ENCODE results near the gene SOX1.

The SOX1 gene

DNA sequence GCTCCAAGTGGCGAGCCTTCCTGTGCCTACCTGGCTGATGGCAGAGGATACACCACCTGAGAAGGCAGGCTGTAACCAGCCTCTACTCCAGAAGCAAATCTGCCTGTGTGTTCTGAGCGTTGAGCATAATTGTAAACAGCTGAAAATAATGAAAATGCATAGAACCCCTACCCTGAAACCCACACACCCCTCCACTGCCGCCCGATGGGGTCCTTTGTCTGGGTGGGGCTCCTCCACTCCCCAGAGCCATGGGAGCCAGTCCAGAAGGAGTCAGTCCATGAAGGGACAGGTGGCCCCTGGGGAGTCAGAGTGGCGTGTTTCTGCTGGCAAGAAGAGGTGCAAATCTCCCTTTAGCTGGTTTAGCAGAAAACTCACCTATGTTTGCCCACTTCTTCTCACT lies 8.0 kb upstream of the SOX1 start:
- DNase-seq (ENCODE audit: low read depth) = no peak

DNA sequence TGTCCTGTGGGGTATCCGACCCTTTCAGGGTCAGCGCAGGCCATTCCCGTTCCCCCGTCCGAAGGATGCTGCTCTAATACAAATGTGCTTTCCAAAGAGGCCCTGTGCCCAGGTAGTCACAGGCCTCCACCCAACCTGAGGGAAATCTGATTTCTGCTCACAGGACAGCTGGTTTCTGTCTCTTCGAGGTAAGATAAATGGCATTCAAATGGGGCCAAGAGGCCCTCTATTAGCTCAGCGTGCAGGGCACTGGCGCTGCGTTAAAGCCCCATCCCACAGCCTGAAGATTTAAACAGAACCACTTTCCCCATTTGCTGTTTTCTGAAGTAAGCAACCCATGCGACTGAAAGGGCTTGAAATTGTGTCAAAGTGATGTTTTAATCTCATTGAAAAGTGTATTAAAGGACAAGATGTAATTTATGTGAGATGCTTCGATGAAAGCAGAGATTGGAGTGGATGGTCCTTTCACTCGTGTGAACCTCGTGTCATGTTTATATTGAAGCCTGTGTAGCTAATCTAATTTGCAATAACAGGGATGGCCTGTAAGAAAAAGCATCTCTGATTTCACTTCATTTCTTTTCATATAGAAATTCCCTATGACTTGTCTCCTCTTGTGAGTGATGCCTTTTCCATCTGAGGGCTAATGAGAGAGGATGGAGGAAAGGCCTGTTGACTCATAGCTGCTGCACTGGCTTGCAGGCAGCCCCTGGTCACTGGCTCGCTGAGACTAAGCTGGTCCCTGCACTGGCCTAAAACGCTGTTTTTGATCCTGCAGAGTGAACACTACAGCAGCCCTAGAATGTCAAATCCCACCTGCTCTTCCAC lies 7.3 kb upstream of the SOX1 start:
- no peak for DNase-seq (ENCODE audit: low read depth)

GRCh38 chr13:112060282-112060830 lies 6.6 kb upstream of the SOX1 start:
- no peak for DNase-seq (ENCODE audit: low read depth)

- no peak for DNase-seq (ENCODE audit: low read depth)
These were observed 6.0 kb upstream of the SOX1 start for GRCh38 chr13:112060899-112061366.

DNA sequence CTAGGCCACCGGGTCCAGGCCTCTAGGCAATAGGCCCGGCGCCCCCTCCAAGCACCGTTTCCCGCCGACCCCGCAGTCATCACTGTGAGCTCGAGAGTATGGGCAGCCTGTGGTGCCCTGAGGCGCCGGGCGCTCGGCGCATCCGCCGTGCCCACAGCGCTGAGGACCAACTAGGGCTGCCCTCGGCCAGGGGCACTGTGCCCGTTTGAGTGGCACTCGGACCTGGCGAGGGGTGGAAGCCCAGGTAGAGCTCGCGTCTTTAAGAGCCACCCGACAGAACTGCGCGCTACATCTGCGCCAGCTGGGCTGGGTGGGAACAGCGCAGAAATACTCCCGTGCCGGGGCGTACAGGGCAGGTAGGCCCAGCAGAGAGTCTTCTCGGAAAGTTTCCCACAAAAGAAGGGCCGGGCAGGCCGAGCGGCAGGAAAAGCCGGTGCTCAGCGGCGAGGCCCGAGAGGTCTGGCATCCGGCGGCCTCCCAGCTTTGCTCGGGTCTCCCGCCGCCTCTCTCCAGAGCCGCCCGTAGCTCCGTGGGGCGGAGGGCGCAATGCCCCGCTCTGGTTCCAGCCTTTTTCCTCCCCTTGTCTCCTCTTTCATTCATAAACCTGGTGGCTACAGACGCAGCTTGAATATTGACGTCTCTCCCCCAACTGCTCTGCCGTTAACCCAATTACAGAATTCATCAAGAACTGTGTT lies 5.4 kb upstream of the SOX1 start:
- DNase-seq (ENCODE audit: low read depth) = no peak

GRCh38 chr13:112062072-112062567 lies 4.8 kb upstream of the SOX1 start:
- no peak for DNase-seq (ENCODE audit: low read depth)

DNA sequence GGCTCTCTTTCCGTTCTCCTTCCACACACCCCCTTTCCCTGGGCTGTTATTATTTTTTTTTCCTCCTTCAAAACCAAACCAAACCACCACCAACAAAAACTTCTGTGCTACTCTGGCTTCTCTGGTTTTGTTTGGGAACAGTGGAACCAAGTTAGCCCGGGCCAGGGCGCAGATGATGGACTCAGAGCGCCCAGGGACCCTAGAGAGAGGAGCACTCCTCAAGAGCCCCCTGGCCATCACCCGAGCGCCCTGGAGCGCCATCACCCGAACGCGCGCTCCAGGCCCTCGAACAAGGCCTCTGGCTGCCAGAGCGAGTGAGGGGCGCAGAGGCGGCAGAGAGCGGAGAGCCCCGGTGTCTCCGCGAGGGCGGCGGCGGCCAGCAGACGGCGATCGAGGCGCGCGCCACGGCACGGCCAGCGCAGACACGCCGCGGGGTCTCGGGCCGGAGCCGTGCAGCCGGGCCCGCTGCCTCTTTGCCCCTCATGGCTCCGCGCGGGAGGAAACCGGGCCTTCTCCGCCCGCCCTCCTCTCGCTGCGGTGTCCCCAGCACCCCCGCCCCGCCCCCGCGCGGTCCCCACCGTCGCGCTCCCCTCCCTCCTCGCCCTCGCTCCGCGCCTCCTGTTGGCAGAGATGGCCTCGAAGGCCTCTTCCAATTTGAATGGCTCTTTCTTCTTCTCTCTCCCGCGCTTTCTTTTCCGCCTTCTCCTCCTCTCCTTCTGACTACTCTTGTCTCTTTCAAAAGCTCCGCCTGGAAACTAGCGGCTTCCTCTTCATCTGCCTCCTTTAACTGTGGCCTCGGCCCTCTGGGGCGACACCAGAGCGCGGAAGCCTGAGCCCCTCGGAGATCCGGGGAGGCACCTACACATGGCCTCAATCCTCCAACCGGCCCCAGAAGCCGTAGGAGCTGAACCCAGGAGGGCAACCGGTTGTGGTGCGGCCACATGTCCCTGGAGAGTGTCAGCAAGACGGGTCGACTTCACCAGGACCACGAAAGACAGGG lies 4.1 kb upstream of the SOX1 start:
- no peak for DNase-seq (ENCODE audit: low read depth)

DNA sequence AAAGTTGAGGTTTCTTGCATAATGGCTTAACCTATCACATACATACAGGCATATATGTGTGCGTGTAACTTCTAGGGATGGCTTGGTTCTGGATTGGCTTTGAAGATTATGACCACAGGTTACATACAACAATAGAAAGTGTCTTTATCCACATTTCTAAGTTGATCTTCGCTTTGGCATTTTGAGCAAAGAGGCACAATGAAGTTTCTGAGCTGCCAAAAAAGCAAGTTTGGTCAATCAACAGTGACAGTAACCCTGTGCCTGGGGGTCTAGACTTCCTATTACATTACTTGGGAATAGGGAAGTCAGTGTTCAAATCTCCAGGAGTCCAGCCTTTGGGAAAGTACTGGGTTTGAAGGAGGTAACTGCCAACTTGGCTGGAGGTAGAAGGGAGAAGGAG lies 3.1 kb upstream of the SOX1 start:
- DNase-seq (ENCODE audit: low read depth) = no peak

DNA sequence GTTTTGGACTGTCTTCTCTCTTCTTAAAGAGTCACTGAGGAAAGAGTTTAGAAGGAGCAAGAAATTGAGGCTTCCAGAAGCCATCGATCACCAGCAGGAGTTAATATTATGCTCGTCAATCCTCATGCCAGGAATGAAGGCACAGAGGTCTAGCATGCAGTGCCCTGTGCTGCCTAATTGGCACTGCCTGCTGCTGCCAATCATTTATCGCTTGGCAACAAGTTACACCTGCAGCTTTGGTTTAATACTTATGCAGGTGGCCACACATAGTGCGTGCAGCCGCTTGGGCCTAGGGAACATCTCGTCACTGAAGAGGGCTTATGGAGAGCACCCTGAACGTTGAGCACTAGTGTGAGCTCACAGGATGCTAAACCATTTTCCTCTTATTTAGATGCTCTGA lies 2.7 kb upstream of the SOX1 start:
- no peak for DNase-seq (ENCODE audit: low read depth)

GRCh38 chr13:112065521-112065866 lies 1.5 kb upstream of the SOX1 start:
- DNase-seq (ENCODE audit: low read depth) = no peak

DNA sequence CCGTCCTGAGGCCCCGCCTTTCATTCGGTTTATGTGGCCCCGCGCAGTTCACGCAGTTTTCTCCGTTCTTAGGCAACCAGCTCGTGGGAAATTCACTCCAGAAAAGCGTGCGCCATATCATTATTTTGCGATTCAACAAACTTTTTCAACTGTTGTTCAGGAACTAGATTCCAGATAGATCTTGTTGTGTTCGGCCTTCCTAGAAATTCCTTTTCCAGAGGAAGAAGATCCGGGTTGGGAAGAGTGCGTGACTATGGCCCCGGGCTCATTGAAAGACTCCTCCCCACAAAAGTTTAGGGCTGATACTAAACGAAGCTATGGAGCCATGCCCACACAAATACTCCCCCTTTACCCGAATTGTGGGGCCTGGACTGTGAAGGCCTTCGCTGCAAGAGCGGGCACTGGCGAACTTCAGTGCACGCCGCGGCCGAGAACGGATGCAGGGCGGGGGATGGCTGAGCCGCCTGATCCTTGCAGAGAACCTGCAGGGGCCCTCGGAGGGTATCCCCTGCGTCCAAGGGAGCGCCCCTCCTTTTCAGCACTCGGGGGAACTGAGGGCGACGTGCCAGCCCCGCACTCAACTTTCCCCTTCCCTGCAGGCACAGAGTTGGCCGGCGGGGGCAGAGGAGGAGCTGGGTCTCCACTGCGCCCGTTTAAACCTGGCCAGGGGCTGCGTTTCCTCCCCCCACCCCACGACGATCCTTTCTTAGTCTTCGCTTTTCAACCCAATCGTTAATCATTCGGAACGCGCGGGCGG lies 904 bp upstream of the SOX1 start:
- no peak for DNase-seq (ENCODE audit: low read depth)

DNA sequence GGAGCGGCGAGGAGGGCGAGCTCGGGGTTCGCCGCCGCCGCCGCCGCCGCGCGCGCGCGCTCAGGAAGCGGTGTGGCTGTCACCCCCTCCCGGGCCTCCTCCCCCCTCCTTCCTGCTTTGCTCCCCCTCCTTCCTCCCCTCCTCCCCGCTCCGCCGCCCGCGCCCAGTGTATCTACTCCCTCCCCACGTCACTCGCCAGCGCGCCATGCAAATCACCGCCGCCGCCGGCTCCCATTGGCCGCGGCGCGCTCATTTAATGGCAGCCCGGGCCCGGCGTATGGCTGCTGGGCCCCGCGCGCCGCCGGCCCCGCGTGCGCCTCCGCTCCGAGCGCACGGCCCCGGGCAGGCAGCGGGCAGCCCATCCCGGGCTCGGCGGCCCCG lies 335 bp upstream of the SOX1 start:
- peak; percentile 33 for DNase-seq (ENCODE audit: low read depth)

GRCh38 chr13:112067871-112068539 lies 1.1 kb downstream of the SOX1 start:
- no peak for DNase-seq (ENCODE audit: low read depth)

DNA sequence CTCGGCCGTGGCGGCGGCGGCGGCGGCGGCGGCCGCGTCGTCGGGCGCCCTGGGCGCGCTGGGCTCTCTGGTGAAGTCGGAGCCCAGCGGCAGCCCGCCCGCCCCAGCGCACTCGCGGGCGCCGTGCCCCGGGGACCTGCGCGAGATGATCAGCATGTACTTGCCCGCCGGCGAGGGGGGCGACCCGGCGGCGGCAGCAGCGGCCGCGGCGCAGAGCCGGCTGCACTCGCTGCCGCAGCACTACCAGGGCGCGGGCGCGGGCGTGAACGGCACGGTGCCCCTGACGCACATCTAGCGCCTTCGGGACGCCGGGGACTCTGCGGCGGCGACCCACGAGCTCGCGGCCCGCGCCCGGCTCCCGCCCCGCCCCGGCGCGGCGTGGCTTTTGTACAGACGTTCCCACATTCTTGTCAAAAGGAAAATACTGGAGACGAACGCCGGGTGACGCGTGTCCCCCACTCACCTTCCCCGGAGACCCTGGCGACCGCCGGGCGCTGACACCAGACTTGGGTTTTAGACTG lies 1.7 kb downstream of the SOX1 start:
- DNase-seq (ENCODE audit: low read depth) = no peak

- no peak for DNase-seq (ENCODE audit: low read depth)
These were observed 2.3 kb downstream of the SOX1 start for GRCh38 chr13:112069061-112069844.

- no peak for DNase-seq (ENCODE audit: low read depth)
These were observed 2.9 kb downstream of the SOX1 start for GRCh38 chr13:112069845-112070251.

DNA sequence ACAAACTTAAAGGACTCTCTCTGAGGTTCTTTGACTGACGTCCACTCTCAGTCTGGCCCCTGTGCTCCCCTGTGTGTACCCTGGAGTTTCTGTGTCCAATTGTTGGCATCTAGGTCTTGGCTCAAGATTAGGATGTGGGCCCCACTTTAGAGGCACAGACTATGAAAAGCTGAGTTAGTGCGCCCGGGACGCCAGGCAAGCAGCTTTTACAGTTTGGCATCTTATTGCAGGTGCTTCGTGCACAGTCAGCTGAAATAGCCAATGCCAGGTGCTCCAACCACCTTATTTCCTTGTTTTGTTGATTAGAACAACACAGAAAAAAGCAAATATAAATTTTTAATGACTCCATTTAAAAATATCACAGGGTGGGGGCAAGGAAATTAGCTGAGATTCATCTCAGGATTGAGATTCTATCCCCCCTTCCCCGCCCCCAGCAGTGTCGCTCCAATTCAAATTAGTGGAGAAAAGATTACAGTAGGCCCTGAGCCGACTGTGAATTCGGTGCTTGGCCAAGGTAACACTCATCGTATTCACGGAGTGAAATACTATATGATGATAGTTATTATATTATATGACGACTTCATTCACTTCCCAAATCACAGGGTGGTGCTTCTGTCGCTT lies 4.3 kb downstream of the SOX1 start:
- no peak for DNase-seq (ENCODE audit: low read depth)

DNA sequence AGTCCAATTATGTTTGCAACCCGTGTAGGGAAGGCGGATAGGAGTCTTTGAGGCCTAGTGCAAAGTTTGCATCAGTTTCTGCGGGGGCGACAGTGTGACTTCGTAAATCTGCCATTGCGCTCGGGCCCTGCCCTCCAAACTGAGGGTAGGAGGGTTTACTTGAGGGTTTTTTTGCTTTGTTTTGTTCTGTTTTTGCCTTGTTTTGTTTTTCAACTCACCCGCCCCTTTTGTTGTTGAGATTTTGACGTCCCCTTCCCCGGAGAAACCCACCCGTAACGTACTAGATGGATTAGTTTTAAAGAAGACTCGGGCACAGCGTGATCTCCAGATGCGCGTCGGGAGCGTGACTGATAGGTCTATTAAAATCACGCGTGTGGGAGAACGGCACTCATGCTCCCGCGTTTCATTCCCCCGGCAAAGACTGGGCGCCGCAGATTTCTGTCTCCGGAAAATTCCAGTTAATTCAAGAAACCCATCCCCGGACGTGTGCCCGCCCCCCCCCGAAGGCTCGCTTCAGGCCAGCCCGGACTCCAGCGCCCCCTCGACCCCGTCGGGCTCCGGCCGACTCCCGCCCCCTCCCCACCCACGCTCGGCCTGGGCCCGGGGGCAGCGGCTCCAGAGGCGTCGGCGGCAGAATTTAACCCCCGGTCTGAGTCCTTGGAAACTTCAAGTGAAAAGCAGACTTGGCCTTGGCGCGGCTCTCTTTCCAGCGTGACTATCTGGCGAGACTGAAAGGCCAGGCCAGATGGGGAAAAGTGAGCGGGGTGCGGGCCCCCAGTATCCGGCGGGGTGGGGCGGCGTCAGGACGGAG lies 5.0 kb downstream of the SOX1 start:
- DNase-seq (ENCODE audit: low read depth) = no peak

Data from stimulated activated CD8-positive, alpha-beta memory T cell treated with anti-CD3 and anti-CD28 coated beads, Interleukin-12 subunit alpha, Interleukin-12 subunit beta, amount 100 ng/mL, for 4 hours (primary cell).